Stromal cell of bone marrow (primary cell): ENCODE measurements around the gene SNX9.

Experiments
- DNase-seq: peaks from one replicate; pipeline ENCODE4 v3.0.0-alpha.2; 2012; ENCODE audit warnings: low read depth

SNX9 gene

DNA sequence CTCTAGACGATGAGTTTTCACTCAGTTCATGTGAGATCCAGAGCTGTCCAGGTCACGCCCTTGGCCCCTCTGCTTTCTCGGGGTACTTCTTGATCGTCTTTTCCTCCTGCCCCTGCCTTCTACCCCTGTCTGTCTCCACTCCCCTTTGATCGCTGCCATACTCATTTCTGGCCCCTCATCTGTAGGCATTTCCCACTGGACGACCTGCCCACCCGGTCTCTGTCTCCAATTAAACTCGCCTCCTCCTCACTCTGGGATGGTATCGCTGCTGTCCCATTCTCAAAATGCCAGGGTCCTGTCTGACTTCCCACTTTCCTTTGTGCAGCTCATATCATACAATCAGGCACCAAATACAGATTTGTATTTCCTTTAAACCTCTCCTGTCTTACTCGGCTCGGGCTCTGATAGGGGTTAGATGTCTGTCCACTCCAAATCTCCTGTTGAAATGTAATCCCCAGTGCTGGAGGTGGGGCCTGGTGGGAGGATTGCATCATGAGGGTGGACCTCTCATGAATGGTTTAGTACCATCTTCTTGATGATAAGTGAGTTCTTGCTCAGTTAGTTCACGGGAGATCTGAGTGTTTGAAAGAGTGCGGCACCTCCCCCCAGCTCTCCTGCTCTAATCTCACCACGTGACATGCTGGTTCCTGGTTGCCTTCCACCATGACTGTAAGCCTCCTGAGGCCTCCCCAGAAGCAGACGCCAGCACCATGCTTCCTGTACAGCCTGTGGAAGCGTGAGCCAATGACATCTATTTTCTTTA, 155.2 kb downstream of the SNX9 start:
- DNase-seq, result no peak

DNA sequence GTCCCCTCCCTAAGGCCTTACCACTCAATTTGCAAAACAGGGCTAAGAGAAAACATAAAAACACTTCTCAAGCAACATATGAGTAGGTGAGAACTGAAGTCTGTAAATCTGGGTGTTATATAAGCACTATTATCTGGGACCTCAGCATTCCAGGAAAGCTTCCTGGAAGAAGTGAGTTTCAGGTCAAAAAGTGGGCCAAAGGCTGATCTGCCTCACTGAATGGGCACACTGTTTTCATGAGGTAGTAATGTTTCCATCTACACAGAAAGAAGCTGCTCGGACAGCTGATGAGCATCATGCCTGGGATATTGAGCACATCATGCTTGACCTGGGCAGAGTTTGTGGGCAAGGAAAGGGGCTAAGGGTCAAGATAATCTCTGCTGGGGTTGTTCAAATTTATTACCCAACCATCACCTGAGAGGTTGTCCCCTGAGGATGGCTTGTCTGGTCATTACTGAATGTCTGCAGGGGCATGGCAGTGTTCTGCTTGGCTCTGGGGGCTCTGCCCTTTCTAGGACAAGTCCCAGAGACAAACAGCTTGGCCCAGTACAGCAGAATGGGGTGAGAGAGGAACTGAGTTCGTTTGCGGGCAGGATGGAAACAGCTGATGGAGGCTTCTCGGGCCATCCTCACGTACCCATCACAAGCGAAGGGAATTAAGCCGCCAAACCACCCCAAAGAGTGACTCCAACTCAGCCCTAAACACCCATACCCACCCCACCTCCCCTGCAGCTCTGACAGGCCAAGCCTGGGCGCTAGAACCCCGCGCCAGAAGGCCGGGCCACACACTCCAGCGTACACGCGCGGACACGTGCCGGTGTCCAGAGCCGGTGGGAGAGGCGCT, 157.5 kb downstream of the SNX9 start:
- no peak for DNase-seq

DNA sequence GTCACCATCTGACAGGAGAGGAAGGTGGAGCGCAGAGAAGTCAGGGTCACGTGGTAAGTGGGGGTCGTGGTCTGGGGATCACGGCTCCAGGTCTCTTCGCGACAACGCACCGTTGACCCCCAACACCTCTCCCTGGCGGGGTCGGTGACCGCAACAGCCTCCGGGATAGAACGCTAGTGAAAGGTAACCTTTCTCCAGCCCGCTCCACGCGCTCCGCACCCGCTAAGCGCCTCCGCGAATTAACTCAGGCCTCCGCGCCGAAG, 158.0 kb downstream of the SNX9 start:
- DNase-seq, result no peak

DNA sequence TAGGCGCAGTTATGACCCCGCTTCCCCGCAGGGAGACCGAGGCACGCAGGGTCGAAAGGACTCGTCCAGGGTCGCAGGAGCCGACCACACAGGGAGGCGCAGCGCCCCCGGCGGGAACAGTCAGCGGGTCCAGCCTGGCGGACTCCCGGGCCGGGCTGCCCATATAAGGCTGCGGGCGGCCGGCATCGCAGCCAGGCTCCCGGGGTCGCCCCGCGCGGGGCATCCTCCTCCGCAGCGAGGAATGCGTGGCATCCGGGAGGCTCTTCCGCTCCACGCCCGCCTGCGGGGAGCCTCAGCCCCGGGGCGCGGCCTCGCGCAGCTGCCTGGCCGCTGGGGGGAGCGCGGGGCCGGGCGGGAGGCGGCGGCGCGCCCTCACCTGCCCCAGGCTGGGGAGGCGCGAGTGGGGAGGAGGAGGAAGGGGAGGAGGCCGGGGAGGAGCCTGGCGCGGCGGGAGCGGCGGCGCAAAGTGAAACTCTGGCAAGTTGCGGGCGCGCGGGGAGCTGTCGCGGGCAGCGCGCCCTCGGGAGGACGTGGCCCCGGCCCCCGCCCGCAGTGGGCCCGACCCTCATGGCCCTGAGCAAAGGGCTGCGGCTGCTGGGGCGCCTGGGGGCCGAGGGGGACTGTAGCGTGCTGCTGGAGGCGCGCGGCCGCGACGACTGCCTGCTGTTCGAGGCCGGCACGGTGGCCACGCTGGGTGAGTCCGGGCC, 158.5 kb downstream of the SNX9 start, which contains the start of gene SYNJ2:
TSS of gene SYNJ2 (plus strand) at position 469 of the 707 bp plus-strand sequence. CDS start at position 568, 99 bp downstream.
- no peak for DNase-seq

DNA sequence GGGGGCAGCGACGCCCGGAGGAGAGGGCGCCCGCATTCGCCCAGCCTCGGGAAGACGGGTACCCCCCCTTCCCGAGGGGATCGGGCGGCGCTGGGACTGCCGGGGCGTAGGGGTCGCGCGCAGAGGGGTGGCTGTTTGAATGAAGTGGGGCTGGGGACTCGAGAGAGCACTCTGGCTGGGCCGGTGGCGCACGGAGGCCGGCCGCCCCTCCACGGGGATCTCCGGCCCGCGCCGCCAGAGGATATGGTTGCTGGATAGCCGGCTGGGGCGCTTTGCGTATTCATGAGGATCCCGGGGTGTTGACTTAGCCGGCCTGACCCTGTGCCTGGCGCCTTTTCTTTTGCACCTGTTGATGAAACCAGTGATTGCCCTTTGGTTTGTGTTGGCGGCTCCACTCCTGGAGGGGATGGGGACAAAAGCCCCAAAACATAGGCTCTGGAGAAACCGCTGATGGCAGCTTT, 159.1 kb downstream of the SNX9 start:
- DNase-seq, result no peak

DNA sequence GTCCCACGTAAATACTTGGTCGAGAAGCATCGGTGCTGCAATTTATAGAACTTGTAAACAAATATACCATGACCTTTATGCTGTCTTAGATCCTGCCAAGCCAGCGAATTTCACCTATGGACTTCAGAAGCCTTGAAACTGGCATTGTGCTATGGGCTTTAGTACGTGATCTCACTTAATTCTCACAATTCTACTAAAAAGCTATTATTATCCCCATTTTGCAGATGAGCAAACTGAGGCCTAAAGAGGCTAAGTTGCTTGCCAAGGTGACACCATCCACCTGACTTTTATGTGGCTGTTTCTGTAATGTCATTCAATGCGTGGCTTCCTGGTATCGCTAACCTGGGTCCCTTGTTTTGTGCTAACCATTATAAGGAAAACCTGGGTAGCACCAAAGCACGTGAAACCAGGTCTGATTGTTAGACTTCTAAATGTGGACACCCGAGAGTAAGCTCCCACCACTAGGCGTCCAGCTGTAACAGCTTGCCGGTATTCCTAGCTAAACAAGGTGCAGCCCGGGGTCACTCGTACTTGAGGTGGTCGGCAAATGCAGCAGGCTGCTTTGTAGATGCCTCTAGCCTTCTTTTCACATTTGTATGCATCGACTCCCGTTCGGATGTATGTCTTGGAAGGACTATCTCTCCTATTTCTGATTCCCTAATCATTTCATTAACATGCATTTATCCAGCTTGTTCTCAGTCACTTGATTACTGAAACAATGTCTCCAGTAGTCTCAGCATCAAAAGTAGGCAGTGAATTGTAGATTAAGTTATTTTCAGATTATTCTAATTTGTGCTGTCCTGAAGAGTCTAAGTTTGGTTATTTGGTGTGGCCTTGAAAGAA, 159.7 kb downstream of the SNX9 start:
- DNase-seq, result no peak

DNA sequence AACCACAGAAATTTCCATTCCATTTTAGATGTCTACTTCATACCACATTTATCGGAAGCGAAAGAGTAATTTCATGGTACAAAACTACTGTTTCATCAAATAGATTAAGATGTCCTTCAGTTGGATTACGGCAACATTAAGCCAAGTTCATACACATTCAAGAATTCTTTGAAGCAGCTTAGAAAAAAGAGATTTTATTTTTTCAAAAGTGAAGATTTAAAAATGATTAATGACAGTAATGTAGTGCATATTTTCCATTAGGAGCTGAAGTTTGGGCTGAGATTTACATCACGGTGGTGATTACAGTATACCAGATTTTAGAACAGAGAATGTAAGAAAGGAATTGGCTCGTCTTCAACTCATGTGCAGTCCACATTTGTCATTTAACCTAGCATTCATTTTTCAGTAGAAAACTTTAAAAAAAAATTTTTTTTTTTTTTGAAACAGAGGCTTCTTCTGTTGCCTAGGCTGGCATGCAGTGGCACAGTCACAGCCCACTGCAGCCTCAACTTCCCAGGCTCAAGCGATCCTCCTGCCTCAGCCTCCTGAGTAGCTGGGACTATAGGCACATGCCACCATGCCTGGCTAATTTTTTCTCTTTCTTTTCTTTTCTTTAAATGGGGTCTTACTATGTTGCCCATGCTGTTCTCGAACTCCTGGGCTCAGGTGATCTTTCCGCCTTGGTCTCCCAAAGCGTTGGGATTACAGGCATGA, 160.5 kb downstream of the SNX9 start:
- DNase-seq, result no peak

DNA sequence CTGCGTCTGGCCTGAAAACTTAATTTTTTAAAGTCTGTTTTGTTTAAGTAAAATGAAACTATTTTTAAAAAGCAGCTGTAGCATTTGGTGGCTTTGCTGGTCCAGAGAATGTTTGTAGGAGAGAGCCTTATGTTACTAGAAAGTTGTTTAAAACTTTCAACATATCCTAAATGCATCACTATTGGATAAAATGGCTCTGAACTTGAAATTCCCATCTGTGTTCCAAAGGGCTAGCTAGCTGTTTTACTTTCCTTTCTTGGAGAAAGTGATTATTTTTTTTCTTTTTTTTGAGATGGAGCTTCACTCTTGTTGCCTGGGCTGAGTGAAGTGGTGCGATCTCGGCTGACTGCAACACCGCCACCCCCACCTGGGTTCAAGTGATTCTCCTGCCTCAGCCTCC, 161.1 kb downstream of the SNX9 start:
- no peak for DNase-seq

DNA sequence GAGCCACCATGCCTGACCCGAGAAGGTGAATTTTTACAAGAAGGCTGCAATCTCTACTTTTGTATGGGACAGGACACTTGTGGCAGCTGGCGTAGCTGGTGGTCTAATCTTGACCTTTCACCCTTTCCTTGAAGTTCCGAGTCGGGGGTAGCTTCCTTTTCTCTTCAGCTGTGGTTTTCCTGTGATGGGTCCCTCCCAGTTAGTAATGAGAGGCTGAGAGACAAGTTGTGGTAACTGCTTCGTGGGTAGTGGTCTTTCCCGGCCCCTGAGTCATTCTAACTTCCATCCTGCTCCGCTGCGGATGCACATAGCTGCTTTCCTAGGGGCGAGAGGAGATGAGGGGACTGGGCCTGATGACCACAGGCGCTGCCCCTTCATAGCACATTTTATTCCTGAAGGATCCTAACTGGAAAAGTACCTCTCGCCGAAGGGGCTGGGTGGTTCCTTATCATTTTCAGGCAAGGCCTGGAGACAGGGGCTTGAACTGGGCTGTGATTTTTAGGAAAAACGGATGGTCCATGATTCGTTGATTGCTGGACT, 161.7 kb downstream of the SNX9 start:
- DNase-seq, result no peak

DNA sequence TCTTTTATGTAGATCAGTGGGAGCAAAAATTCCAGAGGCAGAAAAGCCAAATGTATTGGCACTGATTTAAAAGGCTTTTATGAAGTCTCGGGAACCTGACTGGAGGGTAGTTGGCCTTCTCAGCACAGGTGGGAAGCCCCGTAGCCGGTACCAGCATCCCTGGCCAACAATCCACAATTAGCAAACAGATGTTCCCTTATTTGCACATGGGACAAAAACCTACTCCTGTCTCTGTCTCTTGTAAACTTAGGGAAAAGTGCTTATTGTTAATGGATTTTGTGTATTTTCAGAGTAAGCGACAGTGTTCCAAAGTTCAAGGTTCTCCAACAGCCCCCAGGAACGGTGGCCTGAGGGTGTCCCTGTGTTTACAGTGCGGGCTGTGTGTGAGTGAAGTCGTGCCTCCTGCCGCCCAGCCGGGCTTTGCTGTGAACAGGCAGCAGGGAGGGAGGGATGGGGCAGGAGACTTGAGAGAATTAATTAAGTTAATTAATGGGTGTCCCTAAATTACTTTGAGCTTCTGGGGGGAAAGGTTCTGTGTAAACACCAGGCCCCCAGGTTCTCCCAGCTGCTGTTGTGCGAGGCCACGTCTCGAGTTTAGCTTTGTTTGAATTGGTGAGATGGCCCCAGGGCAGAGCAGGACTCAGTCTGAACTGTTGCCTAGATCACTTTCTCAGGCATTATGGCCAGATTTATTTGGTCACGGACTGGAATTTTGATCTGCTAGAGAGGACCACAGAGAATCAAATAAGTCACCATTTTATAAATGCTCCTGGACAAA, 162.5 kb downstream of the SNX9 start:
- no peak for DNase-seq

DNA sequence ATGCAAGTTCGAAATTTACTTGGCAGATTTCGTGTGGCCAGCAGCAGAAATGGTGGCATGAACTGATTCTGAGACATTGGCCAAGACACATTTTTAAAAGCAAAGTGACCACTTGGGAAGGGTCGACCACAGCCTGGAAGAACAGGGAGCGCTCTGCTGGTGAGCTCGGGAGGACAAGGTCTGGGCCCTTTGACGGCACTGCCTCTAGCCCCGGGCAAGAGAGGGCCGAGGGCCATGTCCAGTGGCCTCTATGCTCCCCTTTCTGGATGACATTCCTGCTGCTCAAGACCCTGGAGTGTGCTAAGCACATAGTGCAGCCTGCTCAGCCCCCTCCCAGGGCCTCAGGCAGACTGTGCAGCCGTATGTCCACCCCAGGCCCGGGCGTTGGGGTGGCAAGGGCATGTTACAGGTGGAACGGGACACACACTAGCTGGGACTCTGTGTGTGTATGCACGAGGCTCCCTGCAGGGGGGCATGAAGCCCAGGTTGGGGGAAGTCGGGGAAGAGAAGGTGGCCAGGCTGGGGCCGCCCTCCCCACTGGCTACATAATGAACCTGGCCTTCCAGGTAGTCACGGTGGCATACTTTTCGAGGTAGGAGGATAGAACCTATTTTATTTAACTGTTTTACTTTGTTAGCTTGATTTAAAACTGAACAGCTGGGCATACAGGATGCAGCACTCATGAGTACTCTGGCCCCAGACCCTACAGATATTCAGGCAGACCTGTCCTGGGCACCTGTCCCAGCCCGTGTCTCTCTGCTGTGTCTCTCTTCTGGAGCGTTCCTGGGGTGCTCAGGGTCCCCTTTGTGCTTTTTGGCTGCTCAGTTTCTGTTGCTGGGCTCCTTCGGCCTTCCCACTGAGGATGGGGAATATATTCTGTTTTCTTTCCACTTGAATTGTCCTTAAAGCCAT, 165.0 kb downstream of the SNX9 start:
- no peak for DNase-seq

DNA sequence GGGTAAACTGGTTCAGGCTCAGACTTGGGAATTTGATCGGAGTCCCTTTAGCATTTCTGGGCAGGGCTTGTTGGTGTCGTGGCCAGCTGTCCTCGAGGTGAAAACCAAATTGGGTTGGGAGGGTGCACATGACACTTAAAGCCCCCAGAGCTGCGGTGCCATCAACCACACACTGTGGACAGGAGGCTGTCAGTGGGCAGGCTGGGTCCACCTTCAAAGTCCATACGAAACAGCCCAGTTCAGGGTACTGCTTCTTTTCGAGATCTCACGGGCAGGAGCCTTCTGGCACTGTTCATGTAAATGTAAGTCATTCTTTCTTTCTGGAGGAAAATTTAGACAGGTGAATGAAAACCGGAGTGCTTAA, 165.6 kb downstream of the SNX9 start:
- no peak for DNase-seq

DNA sequence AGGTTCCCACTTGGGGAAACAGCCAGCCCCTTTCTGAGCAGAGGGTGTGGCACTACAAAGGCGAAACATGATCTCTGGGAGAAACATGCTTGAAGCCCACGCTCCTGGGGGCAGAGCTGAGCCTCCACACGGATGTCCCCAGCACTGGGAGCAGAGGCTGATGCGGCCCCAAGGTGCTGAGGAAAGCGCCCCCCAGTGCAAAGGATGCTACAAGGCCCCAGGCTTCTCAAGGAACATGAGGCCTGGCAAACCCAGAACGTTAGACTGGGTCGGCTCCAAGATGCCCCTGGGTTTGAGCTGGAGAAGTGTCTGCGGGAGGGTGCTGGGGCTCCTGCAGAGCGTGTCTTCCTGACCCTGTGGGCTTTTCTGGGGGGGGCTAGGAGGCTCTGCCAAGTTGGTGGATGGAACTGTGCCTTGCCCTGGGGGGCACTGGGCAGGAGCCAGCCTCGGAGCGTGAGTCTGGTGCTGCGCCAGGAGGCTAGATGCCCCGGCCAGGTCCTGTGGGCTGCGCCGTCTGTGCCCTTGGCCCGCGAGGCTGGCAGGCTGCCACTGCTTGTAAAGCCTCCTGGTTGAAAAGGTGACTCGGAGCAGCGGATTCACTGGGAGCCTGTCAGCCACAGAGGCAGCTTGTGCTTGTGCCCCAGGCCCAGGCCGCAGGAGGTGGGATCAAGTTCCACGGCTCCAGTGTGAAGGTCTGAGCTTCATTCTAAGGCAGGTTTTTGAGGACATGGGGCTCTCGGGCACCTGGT, 166.7 kb downstream of the SNX9 start:
- DNase-seq, result no peak

DNA sequence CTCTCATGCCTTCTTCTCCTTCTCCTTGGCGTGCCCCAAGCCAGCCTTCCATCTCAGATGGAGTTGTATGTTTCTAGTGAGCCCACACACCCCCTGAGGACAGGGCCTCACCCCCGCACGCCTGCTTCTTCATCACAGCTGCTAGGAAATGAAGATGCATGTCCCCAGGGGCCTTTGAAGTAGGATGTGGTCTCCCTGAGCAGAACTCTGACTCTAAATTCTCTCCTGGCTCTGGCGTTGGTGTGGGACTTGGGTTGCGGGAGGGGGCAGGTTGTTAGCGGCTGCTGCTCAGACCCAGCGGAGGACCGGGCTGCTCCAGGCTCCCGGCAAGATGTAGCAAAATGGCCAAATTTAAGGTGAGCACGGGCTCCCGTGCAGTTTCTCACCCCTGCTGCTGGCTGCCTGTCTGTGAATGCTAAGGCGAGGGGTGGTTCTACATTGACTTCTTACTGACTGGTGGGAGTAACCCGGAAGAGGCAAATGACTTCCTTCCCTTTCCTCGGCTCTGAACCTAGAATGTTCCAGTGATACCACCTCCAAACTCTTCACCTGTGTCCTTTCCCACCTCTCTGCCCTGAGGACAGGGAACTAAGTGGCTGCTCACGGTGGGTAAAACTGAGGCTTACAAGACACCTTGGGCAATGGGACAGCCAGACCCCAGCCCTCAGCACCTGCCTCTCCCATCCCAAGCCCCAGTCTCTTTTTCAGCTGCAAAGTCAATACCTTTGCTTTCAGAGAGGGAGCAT, 167.4 kb downstream of the SNX9 start:
- DNase-seq, result no peak

DNA sequence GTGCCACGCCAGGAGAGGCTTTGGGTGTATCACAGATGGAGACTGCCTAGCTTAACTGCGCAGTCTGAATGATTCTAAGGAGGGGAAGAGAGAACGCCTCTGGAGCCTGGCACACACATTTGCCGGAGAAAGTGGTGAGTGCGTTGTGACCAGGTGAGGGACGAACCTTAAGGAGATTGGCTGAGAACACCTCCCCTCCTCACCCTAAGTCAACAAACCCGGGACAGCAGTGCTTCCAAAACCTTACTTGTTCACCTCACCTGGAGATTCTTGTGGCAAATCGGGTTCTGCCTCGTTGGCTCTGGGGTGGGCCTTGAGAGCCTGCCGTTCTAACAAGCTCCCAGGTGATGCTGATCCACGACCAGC, 168.0 kb downstream of the SNX9 start:
- DNase-seq, result no peak

DNA sequence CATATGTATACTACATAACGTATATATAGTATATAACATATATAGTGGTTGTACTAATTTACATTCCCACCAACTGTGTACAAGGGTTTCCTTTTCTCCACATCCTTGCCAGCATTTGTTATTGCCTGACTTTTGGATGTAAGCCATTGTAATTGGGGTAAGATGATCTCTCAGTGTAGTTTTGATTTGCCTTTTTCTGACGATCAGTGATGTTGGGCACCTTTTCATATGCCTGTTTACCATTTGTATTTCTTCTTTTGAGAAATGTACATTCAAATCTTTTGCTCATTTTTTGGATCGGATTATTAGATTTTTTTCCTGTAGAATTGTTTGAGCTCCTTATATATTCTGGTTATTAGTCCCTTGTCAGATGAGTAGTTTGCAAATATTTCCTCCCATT, 170.0 kb downstream of the SNX9 start:
- DNase-seq, result no peak

DNA sequence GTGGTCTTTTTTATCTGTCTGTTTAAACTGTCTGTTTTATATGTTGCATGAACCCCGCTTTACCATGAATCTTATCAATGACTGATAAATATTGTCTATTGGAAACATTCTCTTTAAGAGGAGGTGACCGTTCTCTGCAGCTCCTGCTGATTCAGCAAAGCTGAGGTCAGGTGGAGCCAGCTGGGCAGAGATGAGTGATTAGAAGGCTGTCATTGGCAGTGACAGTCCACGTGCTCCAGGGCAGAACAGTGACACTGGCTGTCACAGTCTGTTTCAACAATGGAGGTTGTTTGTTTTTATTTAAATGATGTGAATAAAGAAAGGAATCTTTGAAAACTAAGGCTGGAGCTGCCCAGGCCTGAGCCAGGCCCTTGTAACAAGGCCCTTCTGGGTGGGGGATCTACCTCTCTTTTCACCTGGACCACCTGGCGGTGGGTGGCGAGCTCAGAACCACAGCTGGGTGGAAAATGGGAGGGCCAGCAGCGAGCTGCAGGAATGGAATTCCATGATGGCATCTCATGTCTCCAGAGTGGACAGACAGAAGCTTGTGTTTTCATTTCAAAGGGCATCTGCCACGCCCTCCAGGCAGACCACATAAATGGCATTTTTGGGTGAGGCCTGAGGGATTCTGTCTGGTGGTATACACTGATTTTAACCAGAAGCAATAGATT, 171.2 kb downstream of the SNX9 start:
- DNase-seq, result no peak
